HEK293 (cell line): ENCODE measurements around the gene GPI.
A peak's percentile ranks its signal among the peaks of the same experiment; 100 is the strongest.

Source experiments
- AEBP2 ChIP-seq: fragments of 450-650 bp; formaldehyde crosslinking; IDR thresholded peaks from 2 replicates; pipeline ENCODE4 v1.5.1; 2016; ENCODE audit warnings: missing biosample characterization, missing genetic modification characterization, borderline replicate concordance
- GLIS1 ChIP-seq: fragments of 450-650 bp; formaldehyde crosslinking; IDR thresholded peaks from 2 replicates; pipeline ENCODE4 v1.5.1; 2016; ENCODE audit warnings: missing biosample characterization, missing genetic modification characterization
- HOXC10 ChIP-seq: sonication (generic); formaldehyde crosslinking; IDR thresholded peaks from 2 replicates; pipeline ENCODE4 v1.8.1; 2023; ENCODE audit warnings: mild to moderate bottlenecking, missing genetic modification reagents
- KLF10 ChIP-seq: fragments of 450-650 bp; IDR thresholded peaks from 2 replicates; pipeline ENCODE4 v1.5.1; 2018; ENCODE audit warnings: missing biosample characterization, mild to moderate bottlenecking, missing genetic modification characterization
- OSR2 ChIP-seq: fragments of 450-650 bp; formaldehyde crosslinking; IDR thresholded peaks from 2 replicates; pipeline ENCODE4 v1.5.1; 2016; ENCODE audit warnings: missing biosample characterization, missing genetic modification characterization
- PRDM2 ChIP-seq: fragments of 450-650 bp; formaldehyde crosslinking; IDR thresholded peaks from 2 replicates; pipeline ENCODE4 v1.5.1; 2016; ENCODE audit warnings: missing biosample characterization, missing genetic modification characterization, borderline replicate concordance
- SCRT1 ChIP-seq: fragments of 450-650 bp; formaldehyde crosslinking; IDR thresholded peaks from 2 replicates; pipeline ENCODE4 v1.5.1; 2016; ENCODE audit warnings: missing biosample characterization, missing genetic modification characterization, borderline replicate concordance
- SP7 ChIP-seq: fragments of 450-650 bp; formaldehyde crosslinking; IDR thresholded peaks from 2 replicates; pipeline ENCODE4 v1.5.1; 2016; ENCODE audit warnings: missing biosample characterization, missing genetic modification characterization
- ZBTB1 ChIP-seq: fragments of 450-650 bp; formaldehyde crosslinking; IDR thresholded peaks from 2 replicates; pipeline ENCODE4 v1.5.1; 2016; ENCODE audit warnings: missing biosample characterization, missing genetic modification characterization
- ZBTB10 ChIP-seq: fragments of 450-650 bp; formaldehyde crosslinking; IDR thresholded peaks from 2 replicates; pipeline ENCODE4 v1.5.1; 2016; ENCODE audit warnings: missing biosample characterization, missing genetic modification characterization
- ZBTB48 ChIP-seq: fragments of 450-650 bp; formaldehyde crosslinking; IDR thresholded peaks from 2 replicates; pipeline ENCODE4 v1.5.1; 2016; ENCODE audit warnings: missing biosample characterization, missing genetic modification characterization
- ZBTB49 ChIP-seq: fragments of 450-650 bp; formaldehyde crosslinking; IDR thresholded peaks from 2 replicates; pipeline ENCODE4 v1.5.1; 2016; ENCODE audit warnings: missing biosample characterization, missing genetic modification characterization, low read depth
- ZNF114 ChIP-seq: fragments of 450-650 bp; formaldehyde crosslinking; IDR thresholded peaks from 2 replicates; pipeline ENCODE4 v1.5.0; 2017; ENCODE audit warnings: missing biosample characterization, missing genetic modification characterization
- ZNF16 ChIP-seq: fragments of 450-650 bp; formaldehyde crosslinking; IDR thresholded peaks from 2 replicates; pipeline ENCODE4 v1.5.1; 2016; ENCODE audit warnings: low read depth, missing biosample characterization, missing genetic modification characterization
- ZNF211 ChIP-seq: fragments of 450-650 bp; formaldehyde crosslinking; IDR thresholded peaks from 2 replicates; pipeline ENCODE4 v1.5.1; 2016; ENCODE audit warnings: low read depth, missing biosample characterization, missing genetic modification characterization
- ZNF221 ChIP-seq: fragments of 450-650 bp; formaldehyde crosslinking; IDR thresholded peaks from 2 replicates; pipeline ENCODE4 v1.5.1; 2017; ENCODE audit warnings: missing biosample characterization, missing genetic modification characterization, borderline replicate concordance
- ZNF24 ChIP-seq: fragments of 450-650 bp; formaldehyde crosslinking; IDR thresholded peaks from 2 replicates; pipeline ENCODE4 v1.5.1; 2016; ENCODE audit warnings: missing biosample characterization, missing genetic modification characterization
- ZNF292 ChIP-seq: fragments of 450-650 bp; formaldehyde crosslinking; IDR thresholded peaks from 2 replicates; pipeline ENCODE4 v1.5.1; 2016; ENCODE audit warnings: low read depth, missing biosample characterization, missing genetic modification characterization, borderline replicate concordance
- ZNF335 ChIP-seq: fragments of 450-650 bp; formaldehyde crosslinking; conservative IDR thresholded peaks from 2 replicates; pipeline ENCODE4 v1.5.1; 2016; ENCODE audit warnings: missing biosample characterization, missing genetic modification characterization
- ZNF37A ChIP-seq: fragments of 450-650 bp; IDR thresholded peaks from 2 replicates; pipeline ENCODE4 v1.5.1; 2018; ENCODE audit warnings: missing biosample characterization, missing genetic modification characterization
- ZNF398 ChIP-seq: fragments of 450-650 bp; formaldehyde crosslinking; IDR thresholded peaks from 2 replicates; pipeline ENCODE4 v1.5.1; 2017; ENCODE audit warnings: missing biosample characterization, missing genetic modification characterization
- ZNF529 ChIP-seq: fragments of 450-650 bp; formaldehyde crosslinking; IDR thresholded peaks from 2 replicates; pipeline ENCODE4 v1.5.1; 2017; ENCODE audit warnings: missing genetic modification characterization, missing biosample characterization; ENCODE audit not compliant: insufficient replicate concordance
- ZNF548 ChIP-seq: fragments of 450-650 bp; formaldehyde crosslinking; IDR thresholded peaks from 2 replicates; pipeline ENCODE4 v1.5.1; 2016; ENCODE audit warnings: missing biosample characterization, missing genetic modification characterization
- ZNF571 ChIP-seq: fragments of 450-650 bp; formaldehyde crosslinking; IDR thresholded peaks from 2 replicates; pipeline ENCODE4 v1.5.0; 2017; ENCODE audit warnings: missing biosample characterization, missing genetic modification characterization
- ZNF664 ChIP-seq: fragments of 450-650 bp; formaldehyde crosslinking; IDR thresholded peaks from 2 replicates; pipeline ENCODE4 v1.5.1; 2016; ENCODE audit warnings: missing biosample characterization, missing genetic modification characterization
- ZNF843 ChIP-seq: fragments of 450-650 bp; formaldehyde crosslinking; IDR thresholded peaks from 2 replicates; pipeline ENCODE4 v1.5.1; 2016; ENCODE audit warnings: missing biosample characterization, missing genetic modification characterization

Gene GPI

DNA sequence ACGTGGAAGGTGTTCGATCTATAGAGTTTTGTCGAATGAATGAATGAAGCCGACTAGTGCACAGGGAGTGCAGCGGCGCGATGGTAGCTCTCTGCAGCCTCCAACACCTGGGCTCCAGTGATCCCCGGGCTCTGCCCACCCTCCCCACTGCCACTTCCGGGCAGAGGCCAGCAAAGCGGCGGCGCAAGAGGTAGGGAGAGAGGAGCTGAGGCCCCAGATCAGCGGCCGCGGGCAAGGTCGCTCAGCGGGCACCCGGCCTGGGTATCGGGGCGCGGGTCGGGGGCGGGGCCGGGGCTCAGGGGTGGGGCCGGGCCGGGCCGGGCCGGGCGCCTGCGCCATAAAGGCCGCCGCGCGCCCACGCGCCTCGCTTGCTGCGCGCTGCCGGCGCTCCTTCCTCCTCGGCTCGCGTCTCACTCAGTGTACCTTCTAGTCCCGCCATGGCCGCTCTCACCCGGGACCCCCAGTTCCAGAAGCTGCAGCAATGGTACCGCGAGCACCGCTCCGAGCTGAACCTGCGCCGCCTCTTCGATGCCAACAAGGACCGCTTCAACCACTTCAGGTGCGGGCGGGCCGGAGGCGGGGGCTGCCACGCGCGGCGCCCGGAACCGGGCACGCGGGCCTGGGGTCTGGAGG, at the start of gene GPI (continued):
- TF ChIP-seq ZNF398 (no peak), ZNF335 (tag by site-specific recombination) (peak; percentile 97), ZNF529 (tag by site-specific recombination) (no peak), ZNF571 (tag by site-specific recombination) (no peak), PRDM2 (tag by site-specific recombination) (no peak), ZBTB48 (tag by site-specific recombination) (no peak), ZNF843 (tag by site-specific recombination) (0 out of 2 replicates have a peak, but pooled peaks have one; percentile 18), ZNF37A (tag by site-specific recombination) (no peak), ZNF16 (tag by site-specific recombination) (no peak), KLF10 (tag by site-specific recombination) (no peak; the same call in none of the 2 replicates), ZBTB10 (tag by site-specific recombination) (no peak; the same call in 1 of the 2 replicates), AEBP2 (no peak), ZNF221 (no peak), ZNF292 (no peak), ZNF211 (tag by site-specific recombination) (no peak), ZNF114 (tag by site-specific recombination) (no peak), ZNF24 (tag by site-specific recombination) (peak; percentile 98), ZNF664 (tag by site-specific recombination) (no peak), HOXC10 (CRISPR knock-in tag) (no peak), ZNF548 (tag by site-specific recombination) (no peak), ZBTB49 (tag by site-specific recombination) (no peak), GLIS1 (tag by site-specific recombination) (no peak), SCRT1 (tag by site-specific recombination) (no peak), SP7 (peak; percentile 49; the same call in 1 of the 2 replicates), ZBTB1 (tag by site-specific recombination) (no peak), OSR2 (no peak)
